ENCODE measurements around the gene CAMKK2. TPM values are rescaled to one million over a fixed set of nuclear protein-coding genes. Genes with fewer than 3 reads are reported as not detected.

The CAMKK2 gene
- 23.6 and 24.5 TPM in 2 replicates for polyA plus RNA-seq (2012; rRNA removed)
- polyA plus RNA-seq (2012; cell fraction: cytosol; rRNA removed), result 13.3 and 17.8 TPM in 2 replicates
- polyA plus RNA-seq (2012; cell fraction: nucleus; rRNA removed), result 39.4 and 39.9 TPM in 2 replicates

DNA sequence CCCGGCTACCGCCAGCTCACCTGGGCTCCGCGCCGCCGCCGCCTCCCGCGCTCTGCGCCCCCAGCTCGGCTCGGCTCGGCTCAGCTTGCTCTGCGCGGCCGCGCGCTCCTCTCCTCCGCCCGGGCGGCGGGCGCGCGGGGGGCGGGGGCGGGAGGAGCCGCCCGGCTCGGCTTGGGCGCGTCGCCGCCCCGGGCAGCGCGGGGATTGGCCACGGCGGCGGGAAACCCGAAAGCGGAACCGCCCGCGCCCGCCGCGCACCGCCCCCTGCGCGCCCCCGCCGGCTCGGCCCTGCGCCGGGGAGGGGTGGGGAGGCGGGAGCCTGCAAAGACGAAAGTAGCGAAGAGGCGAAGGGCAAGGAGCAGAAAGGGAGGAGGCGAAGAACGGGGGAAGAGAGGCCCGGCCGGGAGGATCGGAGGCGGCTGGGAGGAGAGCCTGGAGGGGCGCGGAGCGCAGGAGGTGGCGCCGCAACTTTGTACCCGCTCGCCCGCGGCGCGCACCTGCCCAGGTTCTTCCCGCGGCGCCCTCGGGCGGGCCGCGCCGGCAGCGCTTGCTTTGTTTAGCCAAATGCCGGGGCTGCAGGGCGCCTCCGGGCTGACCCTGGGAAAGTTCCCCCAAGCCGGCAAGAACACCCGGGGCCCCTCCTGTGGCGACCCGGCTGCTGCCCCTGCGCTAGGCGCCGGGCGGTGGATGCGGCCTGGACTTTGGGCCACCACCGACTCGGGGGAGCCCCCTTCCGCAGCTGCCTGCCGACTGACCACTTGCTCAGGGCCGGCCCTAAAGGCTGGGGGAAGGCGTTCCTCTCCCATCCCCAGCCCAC lies at the start of gene CAMKK2:
Gene CAMKK2 (minus strand): TSS at position 92 of the 817 bp plus-strand sequence. CDS start 22,183 bp downstream, outside the sequence.
- peak within 1 kb of the TSS; percentile 92 for H2AFZ ChIP-seq (ENCODE audit: low read depth)
- H3K79me2 ChIP-seq (ENCODE audit: insufficient read depth), result peaks cover 34% of the 10 kb centered on the region
- 4% methylated on average over 16 of the region's 104 CpGs for WGBS (ENCODE audit: low lambda C conversion rate)
- DNase-seq, result peak; percentile 98
- no peaks in the 10 kb centered on the region for H3K9me2 ChIP-seq
- peak within 1 kb of the TSS; percentile 76 to 90 for H3K4me3 ChIP-seq (ENCODE audit: low read depth in 2 of 2, low read length in 1 of 2)
- H4K20me1 ChIP-seq (ENCODE audit: insufficient read depth), result 0 out of 2 replicates have a peak, but pooled peaks cover 3% of the 10 kb centered on the region
- POLR2A ChIA-PET, result interaction anchor here (0.5 to 1.7 kb wide), 5 partner anchors 29 to 136 kb away, joined by 3 to 5 read pairs (median 3); partner anchors contain the start of gene ANAPC5
- no peaks in the 10 kb centered on the region for H3K27me3 ChIP-seq (ENCODE audit: insufficient read depth)
- H3K9ac ChIP-seq, result peak within 1 kb of the TSS; percentile 85
- CTCF ChIA-PET, result interaction anchor here (0.8 to 1.8 kb wide), 4 partner anchors 9 to 26 kb away, joined by 3 to 5 read pairs (median 4); no protein-coding TSS in a partner anchor
- peak within 1 kb of the TSS; percentile 96 for H3K4me2 ChIP-seq
- H3K4me1 ChIP-seq (ENCODE audit: control insufficient read depth in 1 of 2, insufficient read depth in 2 of 2, low read depth in 1 of 2, low read length in 1 of 2), result peaks cover 3 to 8% of the 10 kb centered on the region in 2 experiments; a peak in 2 of 4 replicates
- H3F3A ChIP-seq (replicated peaks; ENCODE audit: insufficient read depth), result peaks cover 11% of the 10 kb centered on the region
- no peak for TF ChIP-seq MEF2A (IDR thresholded peaks at IDR 0.05; ENCODE audit: borderline replicate concordance, low read depth)
- TF ChIP-seq RFX5 (IDR thresholded peaks at IDR 0.05; ENCODE audit: low read length), result no peak
- TF ChIP-seq, protein P1, sequence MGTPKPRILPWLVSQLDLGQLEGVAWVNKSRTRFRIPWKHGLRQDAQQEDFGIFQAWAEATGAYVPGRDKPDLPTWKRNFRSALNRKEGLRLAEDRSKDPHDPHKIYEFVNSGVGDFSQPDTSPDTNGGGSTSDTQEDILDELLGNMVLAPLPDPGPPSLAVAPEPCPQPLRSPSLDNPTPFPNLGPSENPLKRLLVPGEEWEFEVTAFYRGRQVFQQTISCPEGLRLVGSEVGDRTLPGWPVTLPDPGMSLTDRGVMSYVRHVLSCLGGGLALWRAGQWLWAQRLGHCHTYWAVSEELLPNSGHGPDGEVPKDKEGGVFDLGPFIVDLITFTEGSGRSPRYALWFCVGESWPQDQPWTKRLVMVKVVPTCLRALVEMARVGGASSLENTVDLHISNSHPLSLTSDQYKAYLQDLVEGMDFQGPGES (IDR thresholded peaks at IDR 0.05; ENCODE audit: low read depth, low read length), result no peak
- no peak for TF ChIP-seq CHD2 (IDR thresholded peaks at IDR 0.05; ENCODE audit: low read length, partially characterized antibody)
- 0 out of 2 replicates have a peak, but pooled peaks have one; percentile 45 for TF ChIP-seq POLR2AphosphoS5 (IDR thresholded peaks at IDR 0.05; ENCODE audit: low read depth, low read length)
- peak; percentile 16; the same call in 1 of the 2 replicates for TF ChIP-seq MXI1 (IDR thresholded peaks at IDR 0.05; ENCODE audit: low read depth, low read length)
- TF ChIP-seq USF2 (IDR thresholded peaks at IDR 0.05; ENCODE audit: borderline replicate concordance, low read depth, low read length), result no peak
- no peak for TF ChIP-seq JUND (IDR thresholded peaks at IDR 0.05)
- peak; percentile 68; the same call in 1 of the 2 replicates for TF ChIP-seq NRF1 (IDR thresholded peaks at IDR 0.05; ENCODE audit: low read depth, low read length)
- H3K9me3 ChIP-seq, result no peaks in the 10 kb centered on the region
- H3K27ac ChIP-seq (ENCODE audit: low read depth in 2 of 2, low read length in 1 of 2), result peak within 1 kb of the TSS; percentile 30 to 70
- H3K36me3 ChIP-seq (replicated peaks in 1 of 2; ENCODE audit: control insufficient read depth in 1 of 2, insufficient read depth in 2 of 2, low read length in 1 of 2), result peaks cover 0 to 7% of the 10 kb centered on the region in 2 experiments

DNA sequence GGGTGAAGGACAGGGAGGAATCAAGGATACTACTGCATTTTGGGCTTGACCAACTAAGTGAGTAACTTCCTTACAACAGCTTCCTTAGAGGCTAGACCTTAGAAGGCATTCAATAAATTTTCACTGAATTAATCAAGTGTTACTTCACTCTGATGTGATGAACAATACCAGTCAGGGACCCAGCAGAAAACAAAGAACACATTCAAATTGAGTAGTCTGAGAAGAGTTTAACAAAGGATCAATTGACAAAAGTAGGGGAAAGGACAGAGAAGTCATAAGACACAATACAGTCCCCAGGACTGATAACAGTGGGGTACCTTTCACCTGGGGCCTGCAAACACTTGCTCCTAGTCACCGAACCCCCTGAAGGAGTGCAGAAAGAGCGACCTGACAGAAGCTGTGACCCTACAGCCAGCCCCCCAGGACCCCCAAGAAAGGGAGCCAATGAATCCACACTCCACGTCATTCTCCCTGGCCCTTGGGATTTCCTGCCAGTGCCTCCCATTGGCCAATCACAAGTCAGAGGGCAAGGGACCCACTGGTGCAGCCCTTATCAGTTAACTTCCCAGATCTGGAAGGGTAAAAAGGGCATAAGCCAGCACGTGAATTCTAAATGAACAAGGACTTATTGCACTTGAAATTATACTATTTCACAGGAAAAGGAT lies 48.8 kb upstream of the CAMKK2 start:
- Histone ChIP-seq H3K4me3 (ENCODE audit: low read depth in 2 of 2, low read length in 1 of 2) (no peak overlapping the region), H3K9me2 (no peaks in the 10 kb centered on the region), H3K9me3 (no peaks in the 10 kb centered on the region), H3K36me3 (replicated peaks in 1 of 2; ENCODE audit: control insufficient read depth in 1 of 2, insufficient read depth in 2 of 2, low read length in 1 of 2) (peaks cover 37 to 49% of the 10 kb centered on the region in 2 experiments), H2AFZ (ENCODE audit: low read depth) (no peak overlapping the region), H3K27me3 (ENCODE audit: insufficient read depth) (no peaks in the 10 kb centered on the region), H3K79me2 (ENCODE audit: insufficient read depth) (peaks cover 32% of the 10 kb centered on the region), H4K20me1 (ENCODE audit: insufficient read depth) (peaks cover 4% of the 10 kb centered on the region; the same call in 1 of the 2 replicates), H3F3A (replicated peaks; ENCODE audit: insufficient read depth) (no peaks in the 10 kb centered on the region), H3K4me1 (ENCODE audit: control insufficient read depth in 1 of 2, insufficient read depth in 2 of 2, low read depth in 1 of 2, low read length in 1 of 2) (no peaks in the 10 kb centered on the region), H3K4me2 (no peak overlapping the region), H3K9ac (no peak overlapping the region), H3K27ac (ENCODE audit: low read depth in 2 of 2, low read length in 1 of 2) (no peak overlapping the region)
- POLR2A ChIA-PET, result no interaction called here
- no peak for TF ChIP-seq EZH2phosphoT487 (IDR thresholded peaks at IDR 0.05; ENCODE audit: borderline replicate concordance, low read depth)
- TF ChIP-seq GABPA (IDR thresholded peaks at IDR 0.05; ENCODE audit: low read depth), result no peak
- TF ChIP-seq RFX5 (IDR thresholded peaks at IDR 0.05; ENCODE audit: low read length), result no peak
- TF ChIP-seq MAX (IDR thresholded peaks at IDR 0.05; ENCODE audit: low read depth), result no peak
- TF ChIP-seq FOSL2 (IDR thresholded peaks at IDR 0.05; ENCODE audit: borderline replicate concordance, low read depth), result no peak
- TF ChIP-seq USF1 (IDR thresholded peaks at IDR 0.05; ENCODE audit: borderline replicate concordance, low read depth), result no peak
- no peak for TF ChIP-seq SMC3 (IDR thresholded peaks at IDR 0.05; ENCODE audit: low read depth, low read length)
- no peak for TF ChIP-seq NRF1 (IDR thresholded peaks at IDR 0.05; ENCODE audit: low read depth, low read length)
- TF ChIP-seq TEAD4 (IDR thresholded peaks at IDR 0.05; ENCODE audit: borderline replicate concordance, insufficient read depth), result no peak
- no peak for TF ChIP-seq CHD2 (IDR thresholded peaks at IDR 0.05; ENCODE audit: low read length, partially characterized antibody)
- TF ChIP-seq PBX3 (IDR thresholded peaks at IDR 0.05), result no peak
- TF ChIP-seq, protein P1 (IDR thresholded peaks at IDR 0.05; ENCODE audit: low read depth, low read length), result no peak
- no peak for TF ChIP-seq JUND (IDR thresholded peaks at IDR 0.05)
- DNase-seq, result no peak
- CTCF ChIA-PET, result interaction anchor here (1.4 to 3.4 kb wide), 2 partner anchors 10 to 11 kb away, joined by 10 to 20 read pairs; no protein-coding TSS in a partner anchor
- 84% methylated on average over 4 of the region's 4 CpGs for WGBS (ENCODE audit: low lambda C conversion rate)
